Stomach (tissue), 4 donors: ENCODE measurements around the gene TMPRSS15.

ENCODE experiments used
- CTCF ChIP-seq, 7 experiments: fragments of 450-650 bp in 4 of 7; fragments of 200-600 bp in 3 of 7; sonication (generic) in 3 of 7; IDR thresholded peaks; one replicate each; pipeline ENCODE4 v1.5.1; 2016 to 2019; ENCODE audit warnings: antibody characterized with exemption in 7 of 7, control low read depth in 2 of 7, mild to moderate bottlenecking in 1 of 7
- EP300 ChIP-seq: sonication (generic); formaldehyde crosslinking; IDR thresholded peaks from one replicate; pipeline ENCODE4 v1.6.1; 2017; ENCODE audit warnings: antibody characterized with exemption
- POLR2A ChIP-seq, 4 donors: fragments of 450-650 bp; IDR thresholded peaks; one replicate each; pipeline ENCODE4 v1.6.1; 2016; ENCODE audit warnings: antibody characterized with exemption in 4 of 4, control low read depth in 2 of 4, mild to moderate bottlenecking in 1 of 4, moderate library complexity in 1 of 4
- POLR2AphosphoS5 ChIP-seq, 3 donors: sonication (generic); formaldehyde crosslinking; IDR thresholded peaks; one replicate each; pipeline ENCODE4 v1.6.1; 2016; ENCODE audit warnings: antibody characterized with exemption in 3 of 3

GRCh38 chr21:18349468-18349867 is 54.1 kb downstream of the TMPRSS15 start:
- TF ChIP-seq CTCF (IDR thresholded peaks at IDR 0.05) (no peak), POLR2A (IDR thresholded peaks at IDR 0.05) (no peak), POLR2AphosphoS5 (IDR thresholded peaks at IDR 0.05) (no peak), EP300 (no peak)
